Gastroesophageal sphincter (tissue), 3 donors: ENCODE data around the gene GYS1.

Source experiments
- CTCF ChIP-seq, 4 experiments: fragments of 200-600 bp in 2 of 4; fragments of 450-650 bp in 2 of 4; sonication (generic) in 1 of 4; IDR thresholded peaks; one replicate each; pipeline ENCODE4 v1.5.1; 2017 to 2019; ENCODE audit warnings: antibody characterized with exemption in 4 of 4, mild to moderate bottlenecking in 2 of 4, moderate library complexity in 2 of 4
- EP300 ChIP-seq: sonication (generic); formaldehyde crosslinking; IDR thresholded peaks from one replicate; pipeline ENCODE4 v1.6.1; 2017; ENCODE audit warnings: antibody characterized with exemption, mild to moderate bottlenecking
- POLR2AphosphoS5 ChIP-seq: sonication (generic); formaldehyde crosslinking; IDR thresholded peaks from one replicate; pipeline ENCODE4 v1.6.1; 2017; ENCODE audit warnings: antibody characterized with exemption

GRCh38 chr19:48997972-48998371, 4.9 kb upstream of the GYS1 start:
- TF ChIP-seq CTCF (IDR thresholded peaks at IDR 0.05) = no peak
- no peak for TF ChIP-seq EP300
- TF ChIP-seq POLR2AphosphoS5 = no peak
